ENCODE results near the gene RFX1.

DNA sequence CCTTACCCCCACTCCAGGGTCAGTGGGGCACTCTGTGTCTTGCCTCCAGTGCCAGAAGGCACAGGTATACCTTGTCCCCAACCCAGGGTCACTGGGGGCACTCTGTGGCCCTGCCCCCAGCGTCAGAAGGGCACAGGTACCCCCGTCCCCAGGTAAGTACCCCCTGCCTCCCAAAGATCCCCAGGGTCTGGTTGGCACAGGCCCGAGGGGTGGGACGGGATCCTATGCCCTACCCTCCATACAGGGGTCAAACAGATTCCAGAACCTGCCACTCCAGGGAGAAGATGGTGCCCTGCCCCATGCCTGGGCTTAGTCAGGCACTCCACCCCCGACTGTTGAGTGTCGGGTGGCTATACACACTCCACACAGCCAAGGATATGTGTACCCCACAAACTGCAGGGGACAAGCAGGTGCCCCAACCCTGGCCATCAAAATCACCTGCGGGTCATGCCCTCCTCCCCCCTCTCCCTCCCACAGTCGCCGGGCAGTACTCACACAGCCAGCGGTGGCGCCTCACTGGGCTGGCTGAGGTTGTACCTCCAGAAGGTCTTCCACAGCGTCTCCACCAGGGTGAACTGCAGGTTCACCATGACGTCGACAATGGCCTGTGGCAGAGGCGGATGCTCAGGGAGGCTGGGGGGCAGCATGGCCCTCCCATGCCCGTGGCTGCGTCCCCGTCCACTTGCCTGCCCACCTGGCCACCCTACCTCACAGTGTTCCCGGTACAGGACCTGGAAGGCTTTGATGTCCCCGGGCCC is 40.0 kb downstream of the RFX1 start:
- TF ChIP-seq EZH2 (IDR thresholded peaks at IDR 0.05; ENCODE audit: low read depth, unreplicated experiment): no peak
- TF ChIP-seq, protein P1, sequence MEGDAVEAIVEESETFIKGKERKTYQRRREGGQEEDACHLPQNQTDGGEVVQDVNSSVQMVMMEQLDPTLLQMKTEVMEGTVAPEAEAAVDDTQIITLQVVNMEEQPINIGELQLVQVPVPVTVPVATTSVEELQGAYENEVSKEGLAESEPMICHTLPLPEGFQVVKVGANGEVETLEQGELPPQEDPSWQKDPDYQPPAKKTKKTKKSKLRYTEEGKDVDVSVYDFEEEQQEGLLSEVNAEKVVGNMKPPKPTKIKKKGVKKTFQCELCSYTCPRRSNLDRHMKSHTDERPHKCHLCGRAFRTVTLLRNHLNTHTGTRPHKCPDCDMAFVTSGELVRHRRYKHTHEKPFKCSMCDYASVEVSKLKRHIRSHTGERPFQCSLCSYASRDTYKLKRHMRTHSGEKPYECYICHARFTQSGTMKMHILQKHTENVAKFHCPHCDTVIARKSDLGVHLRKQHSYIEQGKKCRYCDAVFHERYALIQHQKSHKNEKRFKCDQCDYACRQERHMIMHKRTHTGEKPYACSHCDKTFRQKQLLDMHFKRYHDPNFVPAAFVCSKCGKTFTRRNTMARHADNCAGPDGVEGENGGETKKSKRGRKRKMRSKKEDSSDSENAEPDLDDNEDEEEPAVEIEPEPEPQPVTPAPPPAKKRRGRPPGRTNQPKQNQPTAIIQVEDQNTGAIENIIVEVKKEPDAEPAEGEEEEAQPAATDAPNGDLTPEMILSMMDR (conservative IDR thresholded peaks at IDR 0.05; ENCODE audit: low read depth in 2 of 2): no peak
- no peak for TF ChIP-seq POLR2AphosphoS5 (IDR thresholded peaks at IDR 0.05; ENCODE audit: low read depth)
- TF ChIP-seq, protein P2, sequence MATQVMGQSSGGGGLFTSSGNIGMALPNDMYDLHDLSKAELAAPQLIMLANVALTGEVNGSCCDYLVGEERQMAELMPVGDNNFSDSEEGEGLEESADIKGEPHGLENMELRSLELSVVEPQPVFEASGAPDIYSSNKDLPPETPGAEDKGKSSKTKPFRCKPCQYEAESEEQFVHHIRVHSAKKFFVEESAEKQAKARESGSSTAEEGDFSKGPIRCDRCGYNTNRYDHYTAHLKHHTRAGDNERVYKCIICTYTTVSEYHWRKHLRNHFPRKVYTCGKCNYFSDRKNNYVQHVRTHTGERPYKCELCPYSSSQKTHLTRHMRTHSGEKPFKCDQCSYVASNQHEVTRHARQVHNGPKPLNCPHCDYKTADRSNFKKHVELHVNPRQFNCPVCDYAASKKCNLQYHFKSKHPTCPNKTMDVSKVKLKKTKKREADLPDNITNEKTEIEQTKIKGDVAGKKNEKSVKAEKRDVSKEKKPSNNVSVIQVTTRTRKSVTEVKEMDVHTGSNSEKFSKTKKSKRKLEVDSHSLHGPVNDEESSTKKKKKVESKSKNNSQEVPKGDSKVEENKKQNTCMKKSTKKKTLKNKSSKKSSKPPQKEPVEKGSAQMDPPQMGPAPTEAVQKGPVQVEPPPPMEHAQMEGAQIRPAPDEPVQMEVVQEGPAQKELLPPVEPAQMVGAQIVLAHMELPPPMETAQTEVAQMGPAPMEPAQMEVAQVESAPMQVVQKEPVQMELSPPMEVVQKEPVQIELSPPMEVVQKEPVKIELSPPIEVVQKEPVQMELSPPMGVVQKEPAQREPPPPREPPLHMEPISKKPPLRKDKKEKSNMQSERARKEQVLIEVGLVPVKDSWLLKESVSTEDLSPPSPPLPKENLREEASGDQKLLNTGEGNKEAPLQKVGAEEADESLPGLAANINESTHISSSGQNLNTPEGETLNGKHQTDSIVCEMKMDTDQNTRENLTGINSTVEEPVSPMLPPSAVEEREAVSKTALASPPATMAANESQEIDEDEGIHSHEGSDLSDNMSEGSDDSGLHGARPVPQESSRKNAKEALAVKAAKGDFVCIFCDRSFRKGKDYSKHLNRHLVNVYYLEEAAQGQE (IDR thresholded peaks at IDR 0.05; ENCODE audit: unreplicated experiment): no peak
- no peak for TF ChIP-seq CREB1 (CRISPR knock-in tag; IDR thresholded peaks at IDR 0.05; ENCODE audit: low read depth)
- no peak for TF ChIP-seq STAT1 (IDR thresholded peaks at IDR 0.05; ENCODE audit: unreplicated experiment)
- no peak for TF ChIP-seq JUNB (IDR thresholded peaks at IDR 0.05; ENCODE audit: unreplicated experiment)
- TF ChIP-seq ZNF331 (CRISPR knock-in tag; IDR thresholded peaks at IDR 0.05; ENCODE audit: low read depth): no peak
